ENCODE results near the gene PRR20C.

GRCh38 chr13:57128909-57129308, 25.0 kb upstream of the PRR20C start:
- no peak for TF ChIP-seq YY1 (IDR thresholded peaks at IDR 0.05; ENCODE audit: insufficient read depth, insufficient read length)
- TF ChIP-seq SUZ12 (IDR thresholded peaks at IDR 0.05; ENCODE audit: extremely low read depth, insufficient read depth, insufficient read length), result no peak

Measured in NT2/D1 (cell line).